ENCODE data around the gene PIGM. TPM values are rescaled to one million over a fixed set of nuclear protein-coding genes. Genes with fewer than 3 reads are reported as not detected.

PIGM gene
- polyA plus RNA-seq, 2 of the 4 experiments (the other 2 are of a cell fraction) = 5.0 to 7.2 TPM

DNA sequence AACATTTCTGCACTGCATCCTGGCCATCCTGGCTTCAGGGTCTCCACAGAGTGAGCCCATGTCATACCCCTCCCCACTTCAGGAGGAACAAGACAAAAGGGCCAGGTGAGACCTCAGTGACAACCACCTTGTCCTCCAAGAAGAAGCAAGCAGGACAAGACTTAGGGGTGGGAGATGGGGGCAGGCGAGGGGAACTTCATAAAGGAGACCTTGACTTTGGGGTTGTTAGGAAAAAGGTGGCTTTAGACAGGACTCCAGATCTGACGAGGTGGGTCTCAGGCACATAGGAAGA is 53.7 kb downstream of the PIGM start:
- ATAC-seq (no peak), FAIRE-seq (no peak), DNase-seq (ENCODE audit: low read depth in 1 of 2, low spot score in 1 of 2) (no peak)
- Histone ChIP-seq H3K4me2 (no peak overlapping the region), H3K9me3 (no peaks in the 10 kb centered on the region), H3K4me3 (no peak overlapping the region), H3K27ac (no peak overlapping the region), H3K4me1 (no peaks in the 10 kb centered on the region)
- WGBS (ENCODE audit: missing lambda C conversion rate) = 4% methylated on average over 2 of the region's 2 CpGs
- TF ChIP-seq CBX8 (IDR thresholded peaks at IDR 0.05) (no peak), FOXS1 (CRISPR knock-in tag; IDR thresholded peaks at IDR 0.05) (no peak), PHF8 (IDR thresholded peaks at IDR 0.05; ENCODE audit: borderline replicate concordance, low read depth) (no peak), HOXB13 (CRISPR knock-in tag; IDR thresholded peaks at IDR 0.05; ENCODE audit: low read depth) (no peak), KDM5A (IDR thresholded peaks at IDR 0.05) (no peak), CHD2 (IDR thresholded peaks at IDR 0.05; ENCODE audit: low read length, partially characterized antibody) (no peak), SREBF2 (IDR thresholded peaks at IDR 0.05) (no peak), FOSL2 (IDR thresholded peaks at IDR 0.05) (no peak), FOSL2 (CRISPR knock-in tag; IDR thresholded peaks at IDR 0.05) (no peak), NPAS2 (CRISPR knock-in tag; IDR thresholded peaks at IDR 0.05; ENCODE audit: borderline replicate concordance) (no peak), FOSB (CRISPR knock-in tag; IDR thresholded peaks at IDR 0.05) (no peak), ESRRA (IDR thresholded peaks at IDR 0.05; ENCODE audit: borderline replicate concordance, low read length) (no peak)
- TF ChIP-seq, protein P1, sequence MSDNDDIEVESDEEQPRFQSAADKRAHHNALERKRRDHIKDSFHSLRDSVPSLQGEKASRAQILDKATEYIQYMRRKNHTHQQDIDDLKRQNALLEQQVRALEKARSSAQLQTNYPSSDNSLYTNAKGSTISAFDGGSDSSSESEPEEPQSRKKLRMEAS (IDR thresholded peaks at IDR 0.05) = no peak
- CTCF ChIA-PET = interaction anchor here (2.9 kb wide), 1 partner anchor 29 kb away, joined by 14 read pairs; no protein-coding TSS in a partner anchor
- POLR2A ChIA-PET = no interaction called here

DNA sequence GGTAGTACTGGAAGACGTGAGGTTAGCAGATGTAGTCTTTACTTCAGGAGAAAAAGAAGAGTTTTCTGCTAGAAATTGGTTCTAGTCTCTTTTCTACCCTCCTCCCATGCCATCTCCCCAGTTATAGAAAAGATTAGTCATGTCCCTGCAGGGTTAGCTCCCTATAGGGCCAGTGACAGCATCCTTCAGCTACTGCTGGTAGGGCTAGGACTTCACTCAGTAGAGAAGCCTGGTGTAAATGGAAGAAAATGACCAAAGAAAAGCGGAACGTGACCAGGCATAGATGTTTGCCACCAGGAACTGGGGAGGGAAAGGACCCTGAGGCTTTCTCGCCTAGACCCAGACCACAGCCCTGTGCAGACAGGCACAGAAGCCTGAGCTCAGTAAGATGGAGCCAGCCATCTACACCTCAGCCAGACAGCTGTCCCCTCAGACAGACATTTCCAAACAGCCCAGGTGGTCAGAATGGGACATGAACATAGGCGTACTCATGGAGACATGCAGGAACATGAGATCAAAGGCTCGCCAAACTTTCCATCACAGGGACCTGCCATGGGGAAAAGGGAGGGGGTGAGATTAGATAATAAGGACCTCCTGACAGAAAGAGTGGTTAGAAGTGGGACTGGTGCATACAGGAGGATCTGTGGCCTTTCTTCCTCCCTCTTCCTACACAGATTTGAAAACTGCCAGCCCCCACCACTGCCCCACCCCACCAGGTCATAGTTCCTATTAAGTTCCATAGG is 54.3 kb downstream of the PIGM start:
- no peak overlapping the region for H3K4me2 ChIP-seq
- H3K27ac ChIP-seq = no peak overlapping the region
- ChIA-PET POLR2A (no interaction called here), CTCF (interaction anchor here (1.5 to 2.9 kb wide), 2 partner anchors 30 to 102 kb away, joined by 3 to 14 read pairs; no protein-coding TSS in a partner anchor)
- TF ChIP-seq TP53 (CRISPR knock-in tag; IDR thresholded peaks at IDR 0.05) (no peak), HOXB5 (CRISPR knock-in tag; IDR thresholded peaks at IDR 0.05) (no peak)
- TF ChIP-seq, protein P2, sequence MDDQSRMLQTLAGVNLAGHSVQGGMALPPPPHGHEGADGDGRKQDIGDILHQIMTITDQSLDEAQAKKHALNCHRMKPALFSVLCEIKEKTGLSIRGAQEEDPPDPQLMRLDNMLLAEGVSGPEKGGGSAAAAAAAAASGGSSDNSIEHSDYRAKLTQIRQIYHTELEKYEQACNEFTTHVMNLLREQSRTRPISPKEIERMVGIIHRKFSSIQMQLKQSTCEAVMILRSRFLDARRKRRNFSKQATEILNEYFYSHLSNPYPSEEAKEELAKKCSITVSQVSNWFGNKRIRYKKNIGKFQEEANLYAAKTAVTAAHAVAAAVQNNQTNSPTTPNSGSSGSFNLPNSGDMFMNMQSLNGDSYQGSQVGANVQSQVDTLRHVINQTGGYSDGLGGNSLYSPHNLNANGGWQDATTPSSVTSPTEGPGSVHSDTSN (IDR thresholded peaks at IDR 0.05) = no peak
- no peaks in the 10 kb centered on the region for H3K9me3 ChIP-seq
- DNase-seq (ENCODE audit: low read depth in 1 of 2, low spot score in 1 of 2) (no peak), FAIRE-seq (no peak), ATAC-seq (peak in 1 of 2 experiments; percentile 18; a peak in 1 of 6 replicates)
- H3K4me3 ChIP-seq = no peak overlapping the region
- WGBS (ENCODE audit: missing lambda C conversion rate) = 22% methylated on average over 6 of the region's 6 CpGs
- H3K4me1 ChIP-seq = no peaks in the 10 kb centered on the region

Other genes starting within 250 kb of the PIGM start
- gene FCRL6, start 229.6 kb downstream of the PIGM start, polyA plus RNA-seq (2011; rRNA removed) = not detected in 2 replicates
- gene FCRL6, start 229.6 kb downstream of the PIGM start, polyA plus RNA-seq (2017; fragmentation: RNase III; extraction: RNeasy Plus Mini Kit Qiagen cat#74134 plus additional on column Dnase treatment) = not detected in 3 replicates
- not detected in 2 replicates for gene SLAMF8, start 205.1 kb downstream of the PIGM start, polyA plus RNA-seq (2011; rRNA removed)
- gene SLAMF8, start 205.1 kb downstream of the PIGM start, polyA plus RNA-seq (2017; fragmentation: RNase III; extraction: RNeasy Plus Mini Kit Qiagen cat#74134 plus additional on column Dnase treatment) = 0.07 TPM in 1 of 3 replicates, not detected in the others
- gene VSIG8, start 169.3 kb downstream of the PIGM start, polyA plus RNA-seq (2011; rRNA removed) = 0.04 TPM in 1 of 2 replicates, not detected in the other
- 0.05 to 0.09 TPM in 2 of 3 replicates, not detected in the other for gene VSIG8, start 169.3 kb downstream of the PIGM start, polyA plus RNA-seq (2017; fragmentation: RNase III; extraction: RNeasy Plus Mini Kit Qiagen cat#74134 plus additional on column Dnase treatment)
- gene CFAP45, start 131.8 kb downstream of the PIGM start, polyA plus RNA-seq (2011; rRNA removed) = 0.50 and 0.67 TPM in 2 replicates
- 0.76 to 0.89 TPM (median 0.87 TPM) in 3 replicates for gene CFAP45, start 131.8 kb downstream of the PIGM start, polyA plus RNA-seq (2017; fragmentation: RNase III; extraction: RNeasy Plus Mini Kit Qiagen cat#74134 plus additional on column Dnase treatment)
- gene TAGLN2, start 106.5 kb downstream of the PIGM start, polyA plus RNA-seq (2011; rRNA removed) = 533 and 536 TPM in 2 replicates
- gene TAGLN2, start 106.5 kb downstream of the PIGM start, polyA plus RNA-seq (2017; fragmentation: RNase III; extraction: RNeasy Plus Mini Kit Qiagen cat#74134 plus additional on column Dnase treatment) = 781 to 811 TPM (median 806 TPM) in 3 replicates
- 0.05 and 0.06 TPM in 2 replicates for gene IGSF9, start 86.4 kb downstream of the PIGM start, polyA plus RNA-seq (2011; rRNA removed)
- 0.49 to 0.54 TPM (median 0.50 TPM) in 3 replicates for gene IGSF9, start 86.4 kb downstream of the PIGM start, polyA plus RNA-seq (2017; fragmentation: RNase III; extraction: RNeasy Plus Mini Kit Qiagen cat#74134 plus additional on column Dnase treatment)
- gene SLAMF9, start 77.8 kb downstream of the PIGM start, polyA plus RNA-seq (2011; rRNA removed) = 0.21 and 0.25 TPM in 2 replicates
- 0.16 to 0.28 TPM (median 0.22 TPM) in 3 replicates for gene SLAMF9, start 77.8 kb downstream of the PIGM start, polyA plus RNA-seq (2017; fragmentation: RNase III; extraction: RNeasy Plus Mini Kit Qiagen cat#74134 plus additional on column Dnase treatment)
- not detected in 2 replicates for gene KCNJ10, start 38.2 kb upstream of the PIGM start, polyA plus RNA-seq (2011; rRNA removed)
- gene KCNJ10, start 38.2 kb upstream of the PIGM start, polyA plus RNA-seq (2017; fragmentation: RNase III; extraction: RNeasy Plus Mini Kit Qiagen cat#74134 plus additional on column Dnase treatment) = 0.05 to 0.09 TPM (median 0.05 TPM) in 3 replicates
- not detected in 2 replicates for gene KCNJ9, start 49.5 kb upstream of the PIGM start, polyA plus RNA-seq (2011; rRNA removed)
- gene KCNJ9, start 49.5 kb upstream of the PIGM start, polyA plus RNA-seq (2017; fragmentation: RNase III; extraction: RNeasy Plus Mini Kit Qiagen cat#74134 plus additional on column Dnase treatment) = not detected in 3 replicates
- 7.3 and 8.3 TPM in 2 replicates for gene IGSF8, start 66.6 kb upstream of the PIGM start, polyA plus RNA-seq (2011; rRNA removed)
- gene IGSF8, start 66.6 kb upstream of the PIGM start, polyA plus RNA-seq (2017; fragmentation: RNase III; extraction: RNeasy Plus Mini Kit Qiagen cat#74134 plus additional on column Dnase treatment) = 6.3 to 8.5 TPM (median 7.8 TPM) in 3 replicates
- gene ATP1A2, start 83.8 kb upstream of the PIGM start, polyA plus RNA-seq (2011; rRNA removed) = 0.07 and 0.09 TPM in 2 replicates
- 0.10 to 0.13 TPM in 2 of 3 replicates, not detected in the other for gene ATP1A2, start 83.8 kb upstream of the PIGM start, polyA plus RNA-seq (2017; fragmentation: RNase III; extraction: RNeasy Plus Mini Kit Qiagen cat#74134 plus additional on column Dnase treatment)
- not detected in 2 replicates for gene ATP1A4, start 119.6 kb upstream of the PIGM start, polyA plus RNA-seq (2011; rRNA removed)
- not detected in 3 replicates for gene ATP1A4, start 119.6 kb upstream of the PIGM start, polyA plus RNA-seq (2017; fragmentation: RNase III; extraction: RNeasy Plus Mini Kit Qiagen cat#74134 plus additional on column Dnase treatment)
- 0.04 and 0.08 TPM in 2 replicates for gene CASQ1, start 158.6 kb upstream of the PIGM start, polyA plus RNA-seq (2011; rRNA removed)
- 0.04 TPM in 1 of 3 replicates, not detected in the others for gene CASQ1, start 158.6 kb upstream of the PIGM start, polyA plus RNA-seq (2017; fragmentation: RNase III; extraction: RNeasy Plus Mini Kit Qiagen cat#74134 plus additional on column Dnase treatment)
- 115 and 130 TPM in 2 replicates for gene PEA15, start 173.4 kb upstream of the PIGM start, polyA plus RNA-seq (2011; rRNA removed)
- 136 to 157 TPM (median 150 TPM) in 3 replicates for gene PEA15, start 173.4 kb upstream of the PIGM start, polyA plus RNA-seq (2017; fragmentation: RNase III; extraction: RNeasy Plus Mini Kit Qiagen cat#74134 plus additional on column Dnase treatment)
- gene DCAF8, start 230.6 kb upstream of the PIGM start, polyA plus RNA-seq (2011; rRNA removed) = 103 and 113 TPM in 2 replicates
- 67.4 to 69.8 TPM (median 69.8 TPM) in 3 replicates for gene DCAF8, start 230.6 kb upstream of the PIGM start, polyA plus RNA-seq (2017; fragmentation: RNase III; extraction: RNeasy Plus Mini Kit Qiagen cat#74134 plus additional on column Dnase treatment)

All from A549 (cell line).